ENCODE measurements around the gene LRRN4CL. TPM values are rescaled to one million over a fixed set of nuclear protein-coding genes. Genes with fewer than 3 reads are reported as not detected.
A peak's percentile ranks its signal among the peaks of the same experiment; 100 is the strongest.

The LRRN4CL gene
- total RNA-seq, 1 donor from 2014 or later: 0.20 TPM

GRCh38 chr11:62671608-62672389 lies 17.5 kb downstream of the LRRN4CL start, which contains the start of the genes LBHD1 and UQCC3:
TSS of gene LBHD1 (minus strand) at chr11:62672267. CDS start at chr11:62670031, 2,236 bp downstream.
TSS of gene UQCC3 (plus strand) at chr11:62671673. CDS start at chr11:62671746, 73 bp downstream.
- Mint-ChIP-seq H3K27ac (ENCODE audit: unreplicated experiment) (peak within 1 kb of the TSS; percentile 94), H3K9me3 (ENCODE audit: low read depth) (no peaks in the 10 kb centered on the region), H3K4me1 (ENCODE audit: low read depth) (peaks cover 37% of the 10 kb centered on the region), H3K4me3 (ENCODE audit: unreplicated experiment) (peak within 1 kb of the TSS; percentile 95), H3K27me3 (ENCODE audit: low read depth) (no peaks in the 10 kb centered on the region), H3K36me3 (ENCODE audit: low read depth) (peaks cover 7% of the 10 kb centered on the region)
- no peak for DNase-seq (ENCODE audit: low spot score)
- peak; percentile 19 for TF ChIP-seq CTCF (IDR thresholded peaks at IDR 0.05)

GRCh38 chr11:62671236-62671607 lies 18.1 kb downstream of the LRRN4CL start:
- Mint-ChIP-seq H3K9me3 (ENCODE audit: low read depth) (no peaks in the 10 kb centered on the region), H3K4me1 (ENCODE audit: low read depth) (peaks cover 41% of the 10 kb centered on the region), H3K4me3 (ENCODE audit: unreplicated experiment) (peak overlapping the region; percentile 95), H3K36me3 (ENCODE audit: low read depth) (peaks cover 6% of the 10 kb centered on the region), H3K27ac (ENCODE audit: unreplicated experiment) (peak overlapping the region; percentile 94), H3K27me3 (ENCODE audit: low read depth) (no peaks in the 10 kb centered on the region)
- no peak for TF ChIP-seq CTCF (IDR thresholded peaks at IDR 0.05)
- no peak for DNase-seq (ENCODE audit: low spot score)

- H3K9me3 Mint-ChIP-seq (ENCODE audit: low read depth): no peaks in the 10 kb centered on the region
- TF ChIP-seq CTCF (IDR thresholded peaks at IDR 0.05): no peak
- H3K27ac Mint-ChIP-seq (ENCODE audit: unreplicated experiment): peak overlapping the region; percentile 77
- no peaks in the 10 kb centered on the region for H3K27me3 Mint-ChIP-seq (ENCODE audit: low read depth)
- H3K36me3 Mint-ChIP-seq (ENCODE audit: low read depth): peaks cover 4% of the 10 kb centered on the region
- H3K4me1 Mint-ChIP-seq (ENCODE audit: low read depth): peaks cover 47% of the 10 kb centered on the region
- no peak for DNase-seq (ENCODE audit: low spot score)
- no peak overlapping the region for H3K4me3 Mint-ChIP-seq (ENCODE audit: unreplicated experiment)
Observed at GRCh38 chr11:62669420-62670161, 19.7 kb downstream of the LRRN4CL start.

- TF ChIP-seq CTCF (IDR thresholded peaks at IDR 0.05): no peak
- H3K27ac Mint-ChIP-seq (ENCODE audit: unreplicated experiment): peak overlapping the region; percentile 51
Observed at GRCh38 chr11:62667460-62667859, 21.9 kb downstream of the LRRN4CL start.

GRCh38 chr11:62666259-62666926 lies 22.9 kb downstream of the LRRN4CL start:
- peaks cover 7% of the 10 kb centered on the region for H3K36me3 Mint-ChIP-seq (ENCODE audit: low read depth)
- H3K4me1 Mint-ChIP-seq (ENCODE audit: low read depth): peaks cover 40% of the 10 kb centered on the region
- DNase-seq (ENCODE audit: low spot score): no peak
- no peaks in the 10 kb centered on the region for H3K27me3 Mint-ChIP-seq (ENCODE audit: low read depth)
- no peaks in the 10 kb centered on the region for H3K9me3 Mint-ChIP-seq (ENCODE audit: low read depth)
- no peak for TF ChIP-seq CTCF (IDR thresholded peaks at IDR 0.05)
- H3K27ac Mint-ChIP-seq (ENCODE audit: unreplicated experiment): peak overlapping the region; percentile 93
- peak overlapping the region; percentile 94 for H3K4me3 Mint-ChIP-seq (ENCODE audit: unreplicated experiment)

More at GRCh38 chr11:62667460-62667859, 21.9 kb downstream of the LRRN4CL start:
- Mint-ChIP-seq H3K4me1 (ENCODE audit: low read depth) (peaks cover 45% of the 10 kb centered on the region), H3K36me3 (ENCODE audit: low read depth) (peaks cover 7% of the 10 kb centered on the region), H3K9me3 (ENCODE audit: low read depth) (no peaks in the 10 kb centered on the region), H3K27me3 (ENCODE audit: low read depth) (no peaks in the 10 kb centered on the region), H3K4me3 (ENCODE audit: unreplicated experiment) (no peak overlapping the region)
- DNase-seq (ENCODE audit: low spot score): no peak
